Anterior cingulate cortex (tissue), 58 donors: ENCODE data around the gene DROSHA.

ENCODE experiments used
- DNase-seq, 58 donors: peaks; one replicate each; lab custom pipeline; 2025; lab: John Stamatoyannopoulos, UW

Gene DROSHA

DNA sequence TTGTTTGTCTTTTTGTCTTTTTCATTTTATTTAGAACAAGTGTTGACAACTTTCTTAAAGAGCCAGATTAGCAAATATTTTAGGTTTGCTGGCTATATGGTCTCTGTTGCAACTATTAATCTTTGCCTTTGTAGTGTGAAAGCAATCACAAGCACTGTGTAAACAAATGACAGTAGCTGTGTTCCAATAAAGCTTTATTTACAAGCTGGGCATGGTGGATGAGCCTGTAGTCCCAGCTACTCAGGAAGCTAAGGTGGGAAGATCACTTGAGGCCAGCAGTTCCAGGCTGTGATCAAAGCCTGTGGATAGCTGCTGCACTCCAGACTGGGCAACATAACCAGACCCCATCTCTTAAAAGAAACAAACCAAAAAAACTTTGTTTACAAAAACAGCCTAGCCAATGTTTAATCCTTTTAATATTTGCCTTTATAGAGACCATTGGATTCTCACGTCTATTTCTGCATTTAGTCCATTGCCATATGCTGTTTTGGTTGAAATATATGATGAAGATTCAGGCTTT is 2.7 kb upstream of the DROSHA start:
- DNase-seq, result no peak

DNA sequence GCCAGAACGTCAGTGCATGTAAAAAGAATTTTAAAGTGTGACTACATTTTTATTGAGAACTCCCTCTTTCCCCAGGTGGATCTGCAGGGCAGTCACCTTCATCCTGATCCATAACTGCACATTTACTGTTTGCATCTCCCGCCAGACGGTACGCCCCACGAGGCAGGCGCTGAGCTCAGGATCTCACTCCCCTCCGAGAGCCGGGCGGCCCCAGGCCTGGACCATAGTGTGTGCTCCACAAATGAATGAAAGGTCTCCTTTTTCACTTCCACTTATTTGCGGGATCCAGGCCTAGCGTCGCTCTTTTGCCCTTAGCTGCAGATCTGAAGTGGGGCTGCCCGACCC is 378 bp downstream of the DROSHA start:
- peak in 15 of 58 donors; percentile 7 to 60 (median 29) for DNase-seq

DNA sequence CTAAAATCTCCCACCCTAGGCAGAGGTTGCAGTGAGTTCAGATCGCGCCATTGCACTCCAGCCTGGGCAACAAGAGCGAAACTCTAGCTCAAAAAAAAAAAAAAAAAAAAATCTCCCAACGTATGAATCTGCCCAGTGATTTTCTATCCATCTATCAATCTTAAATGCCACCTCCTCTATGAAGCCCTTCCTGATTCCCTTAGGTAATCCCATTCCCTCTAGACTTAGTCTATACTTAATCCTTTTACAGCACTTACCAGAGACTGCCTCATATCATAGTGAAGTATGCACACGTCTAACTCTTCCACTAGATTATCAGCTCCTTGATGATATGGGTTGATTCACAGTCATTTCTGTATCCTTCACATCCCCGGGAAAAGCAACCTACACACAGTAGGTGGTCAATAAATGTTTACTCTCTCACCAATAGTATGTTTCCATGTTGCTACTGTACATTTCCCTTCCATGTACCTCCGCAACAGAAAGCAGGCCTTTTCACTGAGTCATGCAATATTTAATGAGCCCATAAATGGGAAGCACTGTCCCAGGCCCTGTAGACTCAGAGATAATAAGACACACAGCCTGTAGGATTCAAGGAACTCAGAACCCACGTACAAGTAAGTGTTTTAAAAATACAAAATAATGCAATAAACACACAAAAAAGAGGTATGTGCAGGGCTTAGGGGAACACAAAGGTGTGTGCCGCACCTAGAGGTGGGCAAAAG is 1.2 kb downstream of the DROSHA start:
- no peak for DNase-seq

DNA sequence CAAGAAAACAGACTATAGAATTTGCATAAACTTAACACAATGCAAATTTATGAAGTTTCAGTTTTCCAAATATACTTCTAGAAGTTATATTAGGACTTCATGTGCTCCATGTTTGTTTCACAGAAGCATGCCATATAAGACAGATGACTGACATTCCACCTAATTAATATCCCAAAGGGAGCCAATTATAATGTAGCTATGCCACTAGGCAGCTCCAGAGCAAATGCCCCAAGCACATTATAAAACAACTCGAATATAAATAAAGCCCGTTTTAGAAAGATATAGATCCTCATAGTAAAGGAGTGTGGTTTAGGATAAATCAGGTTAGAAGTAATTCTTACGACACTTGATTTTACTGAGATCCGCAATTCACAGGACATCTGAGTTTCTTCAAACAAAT is 8.9 kb downstream of the DROSHA start:
- DNase-seq, result no peak

DNA sequence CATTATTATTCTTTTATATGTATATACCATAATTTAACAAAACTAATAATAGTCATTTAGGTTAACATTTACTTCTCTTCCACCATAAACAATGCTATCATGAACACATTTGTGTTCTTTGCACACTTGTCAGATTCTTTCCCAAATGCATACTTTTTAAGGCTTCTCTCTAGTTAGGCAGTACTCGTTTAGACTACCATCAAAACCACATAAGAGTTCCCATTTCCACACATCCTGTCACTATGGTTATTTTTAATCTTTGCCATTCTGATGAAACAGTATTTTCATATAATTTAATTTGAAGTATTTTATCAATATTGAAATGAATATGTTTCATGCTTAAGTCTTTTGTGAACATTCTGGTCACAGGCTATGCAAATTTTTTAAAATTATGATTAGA is 15.1 kb downstream of the DROSHA start:
- no peak for DNase-seq

DNA sequence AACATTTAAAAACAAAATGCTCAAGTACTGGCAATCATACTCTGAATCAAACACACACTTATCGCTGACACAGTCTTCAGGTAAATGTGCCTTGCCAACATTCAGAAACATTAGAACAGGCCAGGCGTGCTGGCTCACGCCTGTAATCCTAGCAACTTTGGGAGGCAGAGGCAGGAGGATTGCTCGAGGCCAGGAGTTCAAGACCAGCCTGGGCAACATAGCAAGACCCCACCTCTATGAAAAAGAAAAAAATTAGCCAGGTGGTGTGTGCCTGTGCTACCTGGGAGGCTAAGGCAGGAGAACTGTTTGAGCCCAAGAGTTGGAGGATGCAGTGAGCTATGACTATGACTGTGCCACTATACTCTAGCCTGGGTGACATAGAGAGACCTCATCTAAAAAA is 20.6 kb downstream of the DROSHA start:
- DNase-seq, result no peak

DNA sequence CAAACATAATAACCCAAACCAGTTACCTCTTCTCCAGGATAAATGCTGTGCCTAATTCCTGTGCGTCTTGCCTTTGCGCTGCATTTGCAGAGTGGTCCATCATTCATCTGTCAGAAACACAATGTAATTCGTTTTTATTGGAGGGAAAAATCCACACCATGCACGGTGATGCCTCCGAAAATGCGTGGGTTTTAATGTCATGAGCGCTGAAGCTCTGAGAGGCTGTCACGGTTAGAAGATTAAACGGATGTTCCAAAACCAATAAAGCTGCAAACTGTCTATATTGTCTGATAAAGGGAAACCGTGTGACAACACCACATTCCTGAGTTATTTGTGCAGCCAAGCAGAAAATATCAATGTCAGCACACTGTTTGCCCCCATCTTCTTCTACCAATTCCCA is 27.4 kb downstream of the DROSHA start:
- DNase-seq, result peak in 1 of 58 donors; percentile 10

DNA sequence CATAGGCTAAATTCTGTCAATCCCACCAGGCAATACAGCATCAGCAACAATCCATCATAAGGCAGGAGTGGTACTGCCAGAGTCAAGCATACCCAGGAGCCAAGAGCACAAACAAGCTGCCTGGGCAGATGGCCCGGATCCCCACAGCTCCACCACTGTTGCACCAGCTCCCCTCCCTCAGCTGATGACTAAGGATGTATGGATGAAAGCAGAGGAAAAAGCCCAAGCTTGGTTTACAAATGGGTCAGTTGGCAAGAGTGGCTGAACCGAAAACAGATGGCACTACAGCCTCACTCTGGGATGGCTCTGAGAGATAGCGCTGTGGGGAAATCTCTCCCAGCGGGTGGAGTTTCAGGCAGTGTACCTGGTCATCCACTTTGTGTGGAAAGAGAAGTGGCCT is 29.4 kb downstream of the DROSHA start:
- peak in 33 of 58 donors; percentile 4 to 81 (median 37) for DNase-seq

DNA sequence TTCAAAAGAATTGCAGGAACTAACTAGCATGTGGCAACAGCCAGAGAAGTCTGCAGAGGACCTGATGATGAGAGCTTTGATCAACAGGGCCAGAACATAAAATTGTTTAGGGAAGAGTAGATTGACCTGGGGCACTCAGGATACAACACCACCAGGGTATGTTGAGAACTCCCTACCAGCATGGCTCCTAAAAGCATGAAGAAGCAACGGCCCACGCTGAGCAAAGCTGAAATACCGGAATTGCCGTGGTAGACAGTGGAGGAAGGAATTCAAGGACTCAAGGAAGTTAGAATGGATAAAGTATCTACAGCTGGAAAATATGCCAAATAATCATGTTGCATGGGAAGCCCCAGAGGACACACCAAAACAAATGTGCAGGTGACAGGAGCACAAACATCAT is 31.6 kb downstream of the DROSHA start:
- DNase-seq, result no peak

DNA sequence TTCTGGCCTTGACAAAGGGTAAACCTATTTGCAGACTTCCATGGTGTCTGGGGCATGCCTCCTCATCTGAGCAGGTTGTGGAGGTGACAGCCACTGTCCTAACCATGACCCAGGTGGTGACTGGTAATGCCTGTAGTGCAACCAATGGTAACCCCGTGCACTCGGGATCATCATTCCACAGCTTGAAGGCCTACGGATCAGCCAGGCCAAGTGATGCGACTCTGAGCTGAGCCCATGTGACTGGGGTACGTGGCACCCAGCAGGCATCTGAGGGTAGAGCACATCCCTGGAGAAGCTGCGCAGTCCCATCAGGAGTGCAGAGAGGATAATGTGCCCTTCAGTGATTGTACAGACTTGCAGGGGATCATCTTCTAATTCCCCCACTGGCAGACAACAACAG is 35.0 kb downstream of the DROSHA start:
- no peak for DNase-seq

DNA sequence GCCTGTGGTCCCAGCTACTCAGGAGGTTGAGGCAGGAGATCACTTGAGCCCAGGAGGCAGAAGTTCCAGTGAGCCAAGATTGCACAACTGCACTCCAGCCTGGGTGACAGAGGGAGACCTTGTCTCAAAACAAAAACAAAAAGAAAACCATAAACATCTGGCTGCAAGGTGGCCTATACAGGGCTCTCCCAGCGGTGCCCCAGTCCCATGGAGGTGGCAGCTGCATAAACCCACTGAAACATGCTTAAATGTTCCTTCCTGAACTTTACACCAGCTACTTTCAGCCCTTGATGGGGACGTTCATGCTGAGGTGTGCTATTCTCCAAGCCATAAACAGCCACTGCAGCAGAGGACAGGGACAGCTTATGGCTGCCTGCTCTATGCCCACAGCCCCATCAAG is 35.6 kb downstream of the DROSHA start:
- no peak for DNase-seq

DNA sequence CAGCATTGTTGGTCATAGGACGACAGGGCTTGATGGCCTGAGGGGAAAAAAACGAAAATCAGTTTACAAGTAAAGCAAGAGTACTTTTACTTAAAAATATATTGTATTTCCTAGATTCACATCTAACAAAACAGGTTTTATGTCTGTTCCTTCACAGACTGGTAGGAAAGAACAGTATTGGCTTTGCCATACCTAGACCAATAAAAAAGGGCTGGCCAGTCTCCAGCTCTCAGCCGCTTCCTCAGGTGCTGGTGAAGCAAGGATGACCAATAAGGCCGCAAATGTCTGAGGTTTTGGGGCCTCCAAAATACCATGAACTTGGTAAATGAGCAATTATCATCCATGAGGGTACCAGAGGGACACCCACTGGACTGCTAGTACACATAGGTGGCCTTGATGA is 36.6 kb downstream of the DROSHA start:
- no peak for DNase-seq

DNA sequence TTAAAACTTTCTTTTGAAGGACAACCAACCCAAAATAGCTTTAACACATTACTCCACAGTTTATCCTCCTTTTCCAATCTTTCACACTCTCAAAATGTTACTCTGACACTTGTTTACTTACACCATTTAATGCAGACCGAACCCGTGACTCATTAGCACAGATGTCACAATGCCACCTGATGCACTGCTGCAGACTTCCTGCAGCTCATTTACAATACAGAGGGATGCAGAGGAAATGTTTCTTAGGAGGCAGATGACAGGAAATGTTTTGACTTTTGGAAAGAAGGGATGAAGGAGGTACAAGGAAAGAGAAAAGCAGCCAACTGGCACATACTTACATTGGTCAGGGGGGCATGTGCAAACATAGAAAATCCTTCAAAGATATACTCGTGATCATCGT is 39.0 kb downstream of the DROSHA start:
- no peak for DNase-seq

DNA sequence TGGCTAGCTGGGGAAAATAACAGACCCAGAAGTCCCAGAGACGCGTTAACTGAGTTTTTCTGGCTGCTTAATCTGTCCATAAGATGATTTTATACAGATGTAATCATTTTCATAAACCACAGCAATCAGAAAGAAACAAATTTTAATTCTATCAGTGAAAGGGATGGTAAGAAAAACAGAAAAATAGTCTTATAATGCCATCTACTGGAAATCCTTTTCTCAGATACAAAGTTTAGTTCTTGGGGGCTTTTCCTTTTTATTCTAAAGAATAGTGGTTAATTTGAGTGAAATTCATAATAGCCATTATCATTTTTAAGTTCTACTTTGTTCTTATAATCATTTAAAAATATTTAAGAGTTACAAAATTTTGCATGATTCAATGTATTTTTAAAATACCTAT is 44.4 kb downstream of the DROSHA start:
- DNase-seq, result no peak

DNA sequence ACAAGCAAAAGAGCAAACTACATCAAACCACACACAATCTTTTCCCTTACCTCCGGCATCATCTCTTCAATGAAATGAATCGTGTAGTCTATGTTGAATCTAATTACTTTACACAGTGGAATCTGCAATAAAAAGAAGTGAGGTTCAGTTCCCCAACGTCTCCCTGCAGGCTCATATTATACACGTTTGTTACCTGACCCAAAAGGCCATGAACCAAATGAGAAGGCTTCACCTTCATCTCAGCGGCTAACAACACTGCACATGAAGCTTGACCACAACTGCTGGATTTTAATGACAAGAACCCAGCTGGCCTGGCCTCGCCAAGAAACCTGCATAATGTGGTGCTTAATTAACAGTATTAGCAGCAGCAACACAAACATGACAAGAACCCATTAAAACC is 45.5 kb downstream of the DROSHA start:
- DNase-seq, result no peak

DNA sequence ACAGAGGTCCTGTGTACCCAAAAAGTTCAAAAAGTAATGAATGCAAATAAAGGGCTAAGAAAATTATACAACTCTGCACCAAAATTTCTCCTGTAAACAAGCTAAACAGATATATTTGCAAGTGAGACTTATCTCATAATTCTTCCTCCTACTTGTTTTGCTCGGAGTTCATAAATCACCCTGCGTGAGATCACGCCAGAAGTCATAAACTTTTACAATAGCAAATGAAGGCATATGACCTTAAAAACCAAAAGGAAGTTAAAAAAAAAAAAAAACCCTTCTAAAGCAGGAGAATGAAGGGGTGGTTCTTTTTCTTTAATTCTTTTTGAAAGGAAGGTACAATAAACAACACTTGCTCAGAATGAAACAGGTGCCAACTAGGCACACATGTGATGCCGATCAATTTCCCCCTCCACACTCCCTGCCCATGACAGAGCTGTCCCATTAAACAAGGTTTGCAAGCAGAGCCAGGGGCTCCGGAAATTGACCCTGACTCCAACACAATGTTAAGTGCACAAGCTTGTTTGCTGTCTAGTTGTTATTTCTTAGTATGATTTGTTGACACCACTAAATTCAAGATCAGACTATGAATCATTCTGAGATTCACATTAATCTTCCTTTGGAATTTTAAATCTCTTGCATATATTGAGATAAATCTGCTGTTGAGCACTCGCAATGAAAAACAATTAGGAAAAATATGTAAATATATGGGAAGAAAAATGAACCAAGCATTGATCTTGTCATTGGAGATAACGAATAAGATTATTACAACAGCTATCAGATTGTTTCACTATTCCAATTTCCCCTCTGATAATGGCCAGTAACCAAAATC is 46.3 kb downstream of the DROSHA start:
- DNase-seq, result no peak

DNA sequence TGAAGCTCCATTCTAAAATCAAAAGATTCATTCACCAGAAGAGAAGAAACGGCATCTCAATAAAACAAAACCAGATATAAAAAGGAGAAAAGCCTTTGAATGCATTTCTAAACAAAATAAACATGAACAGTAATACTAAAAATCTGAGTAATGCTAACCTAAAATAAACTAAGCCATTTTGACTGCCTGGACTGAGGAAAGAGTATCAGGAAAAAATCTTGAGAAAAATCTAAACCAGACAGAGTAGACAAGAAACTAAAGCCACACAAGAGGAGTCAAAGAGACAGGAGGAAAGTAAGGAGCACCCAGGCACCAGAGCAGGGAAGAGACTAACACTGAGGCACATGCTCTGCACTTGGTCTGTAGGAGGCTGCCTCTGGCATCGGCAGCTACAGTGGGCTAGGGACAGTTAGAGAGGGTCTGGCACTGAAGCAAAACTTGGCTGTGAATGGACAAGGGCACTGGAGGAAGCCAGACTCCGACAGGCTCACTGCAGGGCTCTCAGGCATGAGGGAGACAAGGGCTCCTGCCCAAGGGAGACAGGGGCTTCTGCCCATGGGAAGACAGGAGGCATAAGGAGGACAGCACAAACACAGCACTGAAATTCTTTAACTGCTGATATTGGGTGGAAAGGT is 50.2 kb downstream of the DROSHA start:
- peak in 3 of 58 donors; percentile 5 to 7 (median 6) for DNase-seq

DNA sequence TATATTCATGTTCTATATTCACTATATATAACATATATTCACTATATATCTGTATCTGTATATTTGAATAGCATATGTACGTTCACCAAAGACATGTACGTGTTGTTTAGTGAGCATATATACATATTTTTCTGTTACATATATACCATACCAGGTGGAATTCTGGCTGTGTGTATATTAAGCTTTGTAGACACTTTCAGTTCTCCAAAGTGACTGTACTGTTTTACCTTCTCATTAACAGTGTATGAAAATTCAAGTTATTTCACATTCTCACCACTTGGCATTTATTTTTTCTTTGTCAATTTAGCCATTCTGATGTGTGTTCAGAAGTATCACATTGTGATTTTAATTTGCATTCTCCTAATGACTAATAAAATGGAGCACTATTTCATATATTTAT is 52.2 kb downstream of the DROSHA start:
- no peak for DNase-seq

DNA sequence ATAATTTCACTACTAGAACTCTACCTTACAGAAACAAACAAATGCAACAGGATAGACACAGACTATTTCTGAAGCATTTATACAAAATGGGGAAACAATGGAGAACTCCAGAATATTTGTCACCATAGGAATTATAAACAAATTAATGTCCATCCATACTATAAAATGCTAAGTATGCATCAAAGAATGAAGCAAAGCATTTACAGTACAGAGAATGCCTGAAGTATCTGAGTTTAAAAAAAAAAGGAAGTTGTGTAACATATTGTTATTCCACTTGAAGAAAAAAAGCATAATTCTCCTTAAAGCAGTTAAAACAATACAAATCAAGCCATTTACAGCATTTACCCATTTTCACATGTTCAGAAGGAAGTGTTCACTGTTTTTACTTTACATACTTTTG is 53.0 kb downstream of the DROSHA start:
- DNase-seq, result no peak

DNA sequence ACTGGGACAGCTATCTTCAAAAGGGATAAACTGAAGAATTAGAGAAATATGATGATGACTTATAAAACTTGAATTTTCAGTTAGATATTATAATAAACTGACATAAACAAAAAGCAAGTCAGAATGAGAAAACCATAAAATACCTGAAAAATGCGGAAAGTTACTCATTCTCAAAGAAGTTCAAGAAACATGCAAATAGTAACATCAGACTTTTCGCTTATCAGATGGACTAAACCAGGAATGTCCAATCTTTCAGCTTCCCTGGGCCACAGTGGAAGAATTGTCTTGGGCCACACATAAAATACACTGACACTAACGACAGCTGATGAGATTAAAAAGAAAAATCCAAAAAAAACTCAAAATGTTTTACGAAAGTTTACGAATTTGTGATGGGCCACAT is 53.9 kb downstream of the DROSHA start:
- DNase-seq, result no peak

DNA sequence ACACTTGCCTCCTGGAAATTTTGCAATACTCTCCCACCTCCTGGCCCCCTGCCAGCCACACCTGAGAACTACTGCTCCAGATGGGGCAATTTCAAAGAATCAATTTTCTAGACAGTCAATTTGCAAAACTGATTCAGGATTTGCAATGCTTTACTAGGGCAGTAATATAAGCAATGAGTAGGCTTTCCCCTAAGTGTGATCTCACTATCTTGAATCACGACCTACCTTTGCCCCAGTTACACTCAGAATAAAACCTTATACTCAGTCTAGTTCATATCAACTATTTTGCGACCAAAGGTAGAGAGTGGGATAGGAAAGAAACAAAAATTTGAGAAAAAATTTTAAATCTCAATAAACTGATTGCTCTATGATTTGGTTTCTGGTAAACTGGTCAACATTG is 54.4 kb downstream of the DROSHA start:
- DNase-seq, result no peak
